Stimulated activated CD4-positive, alpha-beta T cell treated with anti-CD3 and anti-CD28 coated beads, Interleukin-4, amount 100 ng/mL, for 4 hours (primary cell): ENCODE measurements around the gene TAS1R1.

Experiments
- DNase-seq, 2 experiments: peaks; one replicate each; pipeline ENCODE4 v3.0.0-alpha.2; 2020

The TAS1R1 gene

GRCh38 chr1:6574818-6575217 is 19.7 kb downstream of the TAS1R1 start:
- DNase-seq, result no peak

GRCh38 chr1:6577831-6578525 is 22.9 kb downstream of the TAS1R1 start:
- no peak for DNase-seq

- DNase-seq, result no peak
Observed at GRCh38 chr1:6578624-6579373, 23.7 kb downstream of the TAS1R1 start.

- DNase-seq, result peak; percentile 97
Observed at GRCh38 chr1:6579374-6580118, 24.4 kb downstream of the TAS1R1 start, which contains the start of gene ZBTB48. TSS of gene ZBTB48 (plus strand) at chr1:6579994. CDS start at chr1:6580610, 616 bp downstream.

GRCh38 chr1:6580119-6580592 is 25.0 kb downstream of the TAS1R1 start:
- DNase-seq, result no peak

- no peak for DNase-seq
Observed at GRCh38 chr1:6580593-6581409, 25.7 kb downstream of the TAS1R1 start.

- no peak for DNase-seq
Observed at GRCh38 chr1:6581561-6582305, 26.6 kb downstream of the TAS1R1 start.

- no peak for DNase-seq
Observed at GRCh38 chr1:6582370-6582769, 27.3 kb downstream of the TAS1R1 start.

- no peak for DNase-seq
Observed at GRCh38 chr1:6584126-6585080, 29.3 kb downstream of the TAS1R1 start.

- DNase-seq, result no peak
Observed at GRCh38 chr1:6585081-6585722, 30.1 kb downstream of the TAS1R1 start.

- DNase-seq, result no peak
Observed at GRCh38 chr1:6585841-6586240, 30.7 kb downstream of the TAS1R1 start.

- no peak for DNase-seq
Observed at GRCh38 chr1:6586404-6586816, 31.3 kb downstream of the TAS1R1 start.

GRCh38 chr1:6587261-6588005 is 32.3 kb downstream of the TAS1R1 start:
- DNase-seq, result no peak

- no peak for DNase-seq
Observed at GRCh38 chr1:6588128-6588892, 33.2 kb downstream of the TAS1R1 start.

- DNase-seq, result no peak
Observed at GRCh38 chr1:6588893-6589520, 33.9 kb downstream of the TAS1R1 start.

- DNase-seq, result no peak
Observed at GRCh38 chr1:6590046-6590445, 34.9 kb downstream of the TAS1R1 start.

GRCh38 chr1:6591222-6591621 is 36.1 kb downstream of the TAS1R1 start:
- no peak for DNase-seq

GRCh38 chr1:6591644-6592043 is 36.5 kb downstream of the TAS1R1 start:
- no peak for DNase-seq
